IPS-18c (cell line): Measurements from ENCODE around the gene RPL26.
A peak's percentile ranks its signal among the peaks of the same experiment; 100 is the strongest.
"Not testable (repeated sequence)": the region's sequence is repeated elsewhere in the genome, so short reads cannot be mapped to it uniquely, and the experiment has no call there.

Experiments
- H3K4me3 ChIP-seq: 2 replicates; pipeline ENCODE4 v1.7.0; 2013; ENCODE audit warnings: low read depth, mild to moderate bottlenecking, low read length, moderate library complexity; ENCODE audit not compliant: insufficient read depth
- H3K9me3 ChIP-seq: one replicate; pipeline ENCODE4 v1.6.1; 2013; ENCODE audit warnings: mild to moderate bottlenecking, low read length, moderate library complexity; ENCODE audit not compliant: control insufficient read depth, insufficient read depth

The RPL26 gene

GRCh38 chr17:8402921-8403536 lies 20.0 kb upstream of the RPL26 start:
- no peak overlapping the region for H3K4me3 ChIP-seq
- no peaks in the 10 kb centered on the region for H3K9me3 ChIP-seq

- H3K4me3 ChIP-seq: no peak overlapping the region
- H3K9me3 ChIP-seq: no peaks in the 10 kb centered on the region
These were observed 18.1 kb upstream of the RPL26 start for GRCh38 chr17:8401107-8401506.

GRCh38 chr17:8398980-8399379 lies 16.0 kb upstream of the RPL26 start:
- no peak overlapping the region for H3K4me3 ChIP-seq
- no peaks in the 10 kb centered on the region for H3K9me3 ChIP-seq

- H3K9me3 ChIP-seq: no peaks in the 10 kb centered on the region
- H3K4me3 ChIP-seq: no peak within 1 kb of the TSS
These were observed 14.6 kb upstream of the RPL26 start, which contains the start of gene RNF222 for GRCh38 chr17:8397636-8398035. TSS of gene RNF222 (minus strand) at chr17:8397827. CDS start at chr17:8393461, 4,366 bp downstream.

- not testable (repeated sequence) for H3K4me3 ChIP-seq, H3K9me3 ChIP-seq
These were observed 11.5 kb upstream of the RPL26 start for GRCh38 chr17:8394497-8394896.

GRCh38 chr17:8393470-8394231 lies 10.7 kb upstream of the RPL26 start:
- Histone ChIP-seq H3K4me3 (no peak overlapping the region), H3K9me3 (no peaks in the 10 kb centered on the region)

GRCh38 chr17:8392674-8393469 lies 9.9 kb upstream of the RPL26 start:
- Histone ChIP-seq H3K4me3 (no peak overlapping the region), H3K9me3 (no peaks in the 10 kb centered on the region)

- Histone ChIP-seq H3K4me3 (no peak overlapping the region), H3K9me3 (no peaks in the 10 kb centered on the region)
These were observed 9.3 kb upstream of the RPL26 start for GRCh38 chr17:8392274-8392673.

- Histone ChIP-seq H3K9me3 (no peaks in the 10 kb centered on the region), H3K4me3 (no peak overlapping the region)
These were observed 8.7 kb upstream of the RPL26 start for GRCh38 chr17:8391711-8392110.

GRCh38 chr17:8387914-8388651 lies 5.1 kb upstream of the RPL26 start:
- H3K9me3 ChIP-seq: no peaks in the 10 kb centered on the region
- H3K4me3 ChIP-seq: no peak overlapping the region

- no peak overlapping the region for H3K4me3 ChIP-seq
- no peaks in the 10 kb centered on the region for H3K9me3 ChIP-seq
These were observed 3.8 kb upstream of the RPL26 start for GRCh38 chr17:8386841-8387240.

- no peak overlapping the region for H3K4me3 ChIP-seq
These were observed 1.9 kb upstream of the RPL26 start for GRCh38 chr17:8384801-8385378.

GRCh38 chr17:8382880-8383142 lies 182 bp downstream of the RPL26 start:
- no peaks in the 10 kb centered on the region for H3K9me3 ChIP-seq
- peak overlapping the region; percentile 98 for H3K4me3 ChIP-seq

More at GRCh38 chr17:8384801-8385378, 1.9 kb upstream of the RPL26 start:
- no peaks in the 10 kb centered on the region for H3K9me3 ChIP-seq

- Histone ChIP-seq H3K4me3 (peak overlapping the region; percentile 98), H3K9me3 (no peaks in the 10 kb centered on the region)
These were observed 727 bp downstream of the RPL26 start for GRCh38 chr17:8382052-8382879.

GRCh38 chr17:8380049-8380448 lies 2.9 kb downstream of the RPL26 start:
- H3K4me3 ChIP-seq: no peak overlapping the region
- peaks cover 3% of the 10 kb centered on the region for H3K9me3 ChIP-seq

GRCh38 chr17:8378117-8378516 lies 4.9 kb downstream of the RPL26 start:
- not testable (repeated sequence) for H3K9me3 ChIP-seq, H3K4me3 ChIP-seq
